ENCODE measurements around the gene GHR. TPM values are rescaled to one million over a fixed set of nuclear protein-coding genes. Genes with fewer than 3 reads are reported as not detected.

Gene GHR
- total and polyA plus RNA-seq, 2 of the 8 experiments (the other 6 are each of a cell fraction or from before 2014, with no cell fraction given), result 0.15 to 0.19 TPM

GRCh38 chr5:42387563-42387962, 35.7 kb upstream of the GHR start (continued):
- TF ChIP-seq SUZ12 (IDR thresholded peaks at IDR 0.05; ENCODE audit: low read length) (no peak), RAD21 (IDR thresholded peaks at IDR 0.05 in 1 of 2, conservative IDR thresholded peaks at IDR 0.05 in 1 of 2; ENCODE audit: low read depth in 2 of 2, low read length in 2 of 2) (no peak), SIRT6 (IDR thresholded peaks at IDR 0.05; ENCODE audit: low read length) (no peak), GTF2F1 (IDR thresholded peaks at IDR 0.05; ENCODE audit: borderline replicate concordance, low read depth, low read length) (no peak), CHD2 (IDR thresholded peaks at IDR 0.05; ENCODE audit: low read length) (no peak)

Measured in H1 (cell line).